ENCODE results near the gene SOCS7. TPM values are rescaled to one million over a fixed set of nuclear protein-coding genes. Genes with fewer than 3 reads are reported as not detected.

The SOCS7 gene
- total RNA-seq, 4 donors from 2014 or later, result 5.9 to 21.8 (median 15.0) TPM

- Histone ChIP-seq H3K9me3 (no peaks in the 10 kb centered on the region), H3K36me3 (no peaks in the 10 kb centered on the region), H3K27me3 (peaks cover 0 to 14% (median 0%) of the 10 kb centered on the region in 4 donors), H3K27ac (no peak overlapping the region), H3K4me3 (no peak overlapping the region), H3K4me1 (peaks cover 0 to 10% (median 0%) of the 10 kb centered on the region in 3 donors)
- intact Hi-C loops (cut with DNase I), result no loop called here
- TF ChIP-seq CTCF (IDR thresholded peaks at IDR 0.05) (no peak), POLR2A (IDR thresholded peaks at IDR 0.05) (no peak)
- no peak for DNase-seq
- WGBS, 2 donors, result 43 to 50% methylated on average over 3 to 4 of the region's 5 CpGs
Observed at GRCh38 chr17:38341035-38341721, 10.5 kb upstream of the SOCS7 start.

- Histone ChIP-seq H3K4me1 (peaks cover 0 to 10% (median 0%) of the 10 kb centered on the region in 3 donors), H3K9me3 (no peaks in the 10 kb centered on the region), H3K27ac (no peak overlapping the region), H3K36me3 (no peaks in the 10 kb centered on the region), H3K4me3 (no peak overlapping the region), H3K27me3 (peaks cover 0 to 14% (median 0%) of the 10 kb centered on the region in 4 donors)
- DNase-seq, result no peak
- 69 to 70% methylated on average over 3 to 4 of the region's 18 CpGs for WGBS, 2 donors
- TF ChIP-seq CTCF (IDR thresholded peaks at IDR 0.05), result no peak
- no peak for TF ChIP-seq POLR2A (IDR thresholded peaks at IDR 0.05)
- intact Hi-C loops (cut with DNase I), result no loop called here
Observed at GRCh38 chr17:38342886-38343607, 8.6 kb upstream of the SOCS7 start.

GRCh38 chr17:38343608-38344419 is 7.8 kb upstream of the SOCS7 start, which contains the start of gene GPR179:
Gene GPR179, minus strand, starts transcription at chr17:38343956. Its CDS starts 167 bp downstream, at chr17:38343789.
- no peaks in the 10 kb centered on the region for H3K36me3 ChIP-seq
- no peaks in the 10 kb centered on the region for H3K9me3 ChIP-seq
- DNase-seq, result no peak
- 73 to 74% methylated on average over 13 of the region's 18 CpGs for WGBS, 2 donors
- no peak within 1 kb of the TSS for H3K4me3 ChIP-seq
- TF ChIP-seq CTCF (IDR thresholded peaks at IDR 0.05), result no peak
- no peak for TF ChIP-seq POLR2A (IDR thresholded peaks at IDR 0.05)
- H3K27me3 ChIP-seq, result peaks cover 0 to 14% (median 0%) of the 10 kb centered on the region in 4 donors
- H3K27ac ChIP-seq, result no peak within 1 kb of the TSS
- peaks cover 0 to 10% (median 0%) of the 10 kb centered on the region in 3 donors for H3K4me1 ChIP-seq
- intact Hi-C loops (cut with DNase I), result no loop called here

- Histone ChIP-seq H3K27ac (no peak overlapping the region), H3K27me3 (peaks cover 0 to 14% (median 0%) of the 10 kb centered on the region in 4 donors), H3K4me1 (peaks cover 0 to 10% (median 0%) of the 10 kb centered on the region in 3 donors), H3K9me3 (no peaks in the 10 kb centered on the region), H3K36me3 (no peaks in the 10 kb centered on the region), H3K4me3 (no peak overlapping the region)
- intact Hi-C loops (cut with DNase I), result no loop called here
- 70 to 97% methylated on average over 3 of the region's 3 CpGs for WGBS, 2 donors
- TF ChIP-seq CTCF (IDR thresholded peaks at IDR 0.05), result no peak
- TF ChIP-seq POLR2A (IDR thresholded peaks at IDR 0.05), result no peak
- no peak for DNase-seq
Observed at GRCh38 chr17:38344420-38344745, 7.3 kb upstream of the SOCS7 start.
